T-helper 9 cell (primary cell): ENCODE results near the gene TAMALIN.

Source experiments
- DNase-seq: peaks from one replicate; pipeline ENCODE4 v3.0.0-alpha.2; 2020

Gene TAMALIN

GRCh38 chr12:52055731-52056711 is 49.3 kb downstream of the TAMALIN start:
- no peak for DNase-seq

GRCh38 chr12:52056801-52057637 is 50.3 kb downstream of the TAMALIN start:
- no peak for DNase-seq

- no peak for DNase-seq
These were observed 51.2 kb downstream of the TAMALIN start for GRCh38 chr12:52057638-52058576.

- DNase-seq: no peak
These were observed 52.0 kb downstream of the TAMALIN start for GRCh38 chr12:52058631-52059361.

- DNase-seq: no peak
These were observed 53.1 kb downstream of the TAMALIN start for GRCh38 chr12:52059582-52060497.

GRCh38 chr12:52060498-52061177 is 53.9 kb downstream of the TAMALIN start:
- DNase-seq: no peak

- DNase-seq: no peak
These were observed 54.9 kb downstream of the TAMALIN start for GRCh38 chr12:52061470-52062166.

- DNase-seq: no peak
These were observed 55.7 kb downstream of the TAMALIN start for GRCh38 chr12:52062167-52063081.

- no peak for DNase-seq
These were observed 56.6 kb downstream of the TAMALIN start for GRCh38 chr12:52063082-52063924.

GRCh38 chr12:52063981-52064649 is 57.4 kb downstream of the TAMALIN start:
- DNase-seq: no peak
